Tibial nerve (tissue), 4 donors: ENCODE data around the gene SEMA6A. TPM values are rescaled to one million over a fixed set of nuclear protein-coding genes. Genes with fewer than 3 reads are reported as not detected.
A peak's percentile ranks its signal among the peaks of the same experiment; 100 is the strongest.

Source experiments
- DNase-seq, 2 donors: peaks; one replicate each; pipeline ENCODE4 v3.0.0-alpha.2; 2019; ENCODE audit warnings: low spot score in 2 of 2
- H3K27ac ChIP-seq, 4 donors: fragments of 200-600 bp; sonication (generic) in 3 of 4; one replicate each; pipeline ENCODE4 v1.5.1; 2017 to 2019; ENCODE audit warnings: mild to moderate bottlenecking in 1 of 4
- H3K27me3 ChIP-seq, 2 donors: fragments of 200-600 bp; sonication (generic) in 1 of 2; one replicate each; pipeline versions ENCODE4 v1.5.1 to v1.6.0; 2017 to 2019
- H3K36me3 ChIP-seq, 3 donors: fragments of 200-600 bp; sonication (generic); one replicate each; pipeline ENCODE4 v1.5.1; 2018 to 2019
- H3K4me1 ChIP-seq, 4 donors: fragments of 200-600 bp; sonication (generic) in 3 of 4; one replicate each; pipeline ENCODE4 v1.5.1; 2017 to 2019
- H3K4me3 ChIP-seq, 4 donors: fragments of 200-600 bp; sonication (generic) in 3 of 4; one replicate each; pipeline ENCODE4 v1.5.1; 2017 to 2019; ENCODE audit warnings: mild to moderate bottlenecking in 1 of 4, moderate library complexity in 1 of 4
- H3K9me3 ChIP-seq, 4 donors: fragments of 200-600 bp; sonication (generic) in 3 of 4; one replicate each; pipeline ENCODE4 v1.5.1; 2017 to 2019
- EP300 ChIP-seq, 2 donors: sonication (generic); formaldehyde crosslinking; IDR thresholded peaks; one replicate each; pipeline ENCODE4 v1.6.1; 2017; ENCODE audit warnings: antibody characterized with exemption in 2 of 2, mild to moderate bottlenecking in 1 of 2
- POLR2A ChIP-seq, 2 donors: fragments of 450-650 bp; IDR thresholded peaks; one replicate each; pipeline ENCODE4 v1.6.1; 2017; ENCODE audit warnings: antibody characterized with exemption in 2 of 2, mild to moderate bottlenecking in 2 of 2, moderate library complexity in 2 of 2
- WGBS, 2 donors: methylation state at CpG; one replicate each; pipeline ENCODE4 v1.1.5; 2018; 5-methylcytosine and 5-hydroxymethylcytosine counted together
- total RNA-seq, 4 donors: library from RNA; depleted of rRNA; stranded (reverse); fragments of >200 nt; gene quantifications; one replicate each; pipeline ENCODE4 v1.1.0, GENCODE V29; 2016
- TF ChIP-seq, protein P1 (sequence below), 5 experiments: fragments of 200-600 bp in 3 of 5; fragments of 450-650 bp in 2 of 5; sonication (generic) in 3 of 5; IDR thresholded peaks; one replicate each; pipeline ENCODE4 v1.5.1; 2016 to 2019; ENCODE audit warnings: antibody characterized with exemption in 5 of 5, mild to moderate bottlenecking in 3 of 5, moderate library complexity in 2 of 5

SEMA6A gene
- total RNA-seq, 4 donors from 2014 or later = 13.6 to 25.1 (median 21.4) TPM

DNA sequence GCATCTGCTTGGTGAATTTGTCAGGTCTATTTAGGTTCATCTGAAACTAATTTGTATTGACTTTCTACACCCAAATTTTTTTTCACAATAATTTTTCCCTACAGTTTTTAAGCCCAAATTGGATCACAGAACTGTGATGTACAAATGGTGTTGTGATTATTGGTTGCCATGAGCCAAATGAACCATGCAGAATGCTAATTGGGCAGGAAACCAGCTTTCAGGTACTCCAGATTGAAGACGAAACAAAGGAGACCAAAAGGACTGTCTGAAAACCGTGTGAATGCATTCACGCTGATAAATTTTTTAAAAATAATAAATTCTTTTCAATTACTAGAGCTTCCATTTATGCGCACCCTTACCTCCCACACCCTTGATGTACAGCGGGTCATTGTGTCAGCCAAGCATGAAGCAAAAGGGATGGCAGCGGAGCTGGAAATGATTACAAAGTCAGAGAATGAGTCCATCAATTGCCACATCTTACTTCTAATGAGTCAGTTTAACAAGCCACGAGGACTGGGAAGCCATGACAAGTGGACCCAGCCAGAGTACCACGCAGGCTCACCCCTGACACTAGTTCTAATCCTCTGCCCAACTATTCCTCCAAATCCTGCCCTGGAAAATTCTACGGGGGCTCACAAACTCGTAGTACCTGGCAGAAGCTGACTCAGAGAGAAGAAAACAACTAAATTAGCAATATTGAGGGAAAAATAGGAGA, 66.5 kb downstream of the SEMA6A start:
- no peak overlapping the region for H3K4me3 ChIP-seq
- WGBS, 2 donors = 81 to 85% methylated on average over 10 of the region's 10 CpGs
- no peaks in the 10 kb centered on the region for H3K27me3 ChIP-seq
- no peak for TF ChIP-seq POLR2A (IDR thresholded peaks at IDR 0.05)
- no peak for TF ChIP-seq EP300 (IDR thresholded peaks at IDR 0.05)
- TF ChIP-seq, protein P1, sequence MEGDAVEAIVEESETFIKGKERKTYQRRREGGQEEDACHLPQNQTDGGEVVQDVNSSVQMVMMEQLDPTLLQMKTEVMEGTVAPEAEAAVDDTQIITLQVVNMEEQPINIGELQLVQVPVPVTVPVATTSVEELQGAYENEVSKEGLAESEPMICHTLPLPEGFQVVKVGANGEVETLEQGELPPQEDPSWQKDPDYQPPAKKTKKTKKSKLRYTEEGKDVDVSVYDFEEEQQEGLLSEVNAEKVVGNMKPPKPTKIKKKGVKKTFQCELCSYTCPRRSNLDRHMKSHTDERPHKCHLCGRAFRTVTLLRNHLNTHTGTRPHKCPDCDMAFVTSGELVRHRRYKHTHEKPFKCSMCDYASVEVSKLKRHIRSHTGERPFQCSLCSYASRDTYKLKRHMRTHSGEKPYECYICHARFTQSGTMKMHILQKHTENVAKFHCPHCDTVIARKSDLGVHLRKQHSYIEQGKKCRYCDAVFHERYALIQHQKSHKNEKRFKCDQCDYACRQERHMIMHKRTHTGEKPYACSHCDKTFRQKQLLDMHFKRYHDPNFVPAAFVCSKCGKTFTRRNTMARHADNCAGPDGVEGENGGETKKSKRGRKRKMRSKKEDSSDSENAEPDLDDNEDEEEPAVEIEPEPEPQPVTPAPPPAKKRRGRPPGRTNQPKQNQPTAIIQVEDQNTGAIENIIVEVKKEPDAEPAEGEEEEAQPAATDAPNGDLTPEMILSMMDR (IDR thresholded peaks at IDR 0.05) = no peak
- peaks cover 0 to 19% (median 4%) of the 10 kb centered on the region in 4 donors for H3K4me1 ChIP-seq
- peak in 1 of 2 donors; percentile 7 for DNase-seq
- no peak overlapping the region for H3K27ac ChIP-seq
- H3K36me3 ChIP-seq = peaks cover 0 to 3% (median 0%) of the 10 kb centered on the region in 3 donors
- H3K9me3 ChIP-seq = no peaks in the 10 kb centered on the region

DNA sequence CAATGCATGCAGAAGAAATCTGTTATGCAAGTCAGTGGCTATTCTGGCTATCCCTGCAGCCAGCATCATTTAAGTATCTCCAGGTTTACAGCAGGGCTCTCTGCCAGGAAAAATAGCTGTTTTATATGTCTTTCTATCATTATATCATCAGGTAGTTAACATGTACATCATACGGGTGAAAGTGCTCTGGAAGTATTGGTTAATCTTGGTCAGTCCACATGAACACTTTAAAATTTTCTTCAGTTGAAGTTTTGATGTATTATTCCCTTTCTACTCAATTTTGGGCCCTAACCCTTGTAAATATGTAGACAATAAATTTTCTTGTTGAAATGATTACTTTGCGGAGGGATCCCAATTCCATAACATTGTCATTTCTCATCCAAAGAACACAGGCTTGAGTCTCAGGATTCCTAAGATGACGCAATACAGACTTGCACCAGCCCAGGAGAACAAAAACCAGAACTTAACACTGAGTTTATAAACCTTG, 67.5 kb downstream of the SEMA6A start:
- no peak for TF ChIP-seq EP300 (IDR thresholded peaks at IDR 0.05)
- TF ChIP-seq, protein P1 (IDR thresholded peaks at IDR 0.05) = no peak
- no peak for TF ChIP-seq POLR2A (IDR thresholded peaks at IDR 0.05)
- no peak for DNase-seq
- H3K27me3 ChIP-seq = no peaks in the 10 kb centered on the region
- H3K4me3 ChIP-seq = no peak overlapping the region
- H3K36me3 ChIP-seq = peaks cover 0 to 3% (median 0%) of the 10 kb centered on the region in 3 donors
- peaks cover 0 to 26% (median 4%) of the 10 kb centered on the region in 4 donors for H3K4me1 ChIP-seq
- 47 to 56% methylated on average over 3 of the region's 3 CpGs for WGBS, 2 donors
- H3K9me3 ChIP-seq = no peaks in the 10 kb centered on the region
- no peak overlapping the region for H3K27ac ChIP-seq

DNA sequence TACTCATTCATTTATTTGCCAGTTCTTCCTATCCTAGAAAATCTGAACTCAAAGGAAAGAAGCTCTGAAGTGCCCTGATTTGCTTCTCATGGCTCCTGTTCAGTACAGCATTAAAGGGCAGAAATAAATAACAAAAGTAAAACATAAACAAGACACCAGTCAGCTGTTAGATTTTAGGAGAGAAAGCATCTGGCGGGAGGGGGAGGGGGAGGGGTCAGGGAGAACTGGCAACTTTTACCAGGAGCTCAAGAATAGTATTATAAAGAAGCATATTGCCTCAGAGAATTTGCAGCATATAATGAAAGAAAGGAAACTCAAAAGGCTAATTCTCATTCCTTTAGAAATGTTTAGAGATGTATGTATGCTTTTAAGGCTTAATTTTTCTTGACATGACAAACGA, 68.1 kb downstream of the SEMA6A start:
- Histone ChIP-seq H3K27me3 (no peaks in the 10 kb centered on the region), H3K4me3 (no peak overlapping the region), H3K36me3 (peaks cover 0 to 3% (median 0%) of the 10 kb centered on the region in 3 donors), H3K4me1 (peaks cover 0 to 26% (median 4%) of the 10 kb centered on the region in 4 donors), H3K9me3 (no peaks in the 10 kb centered on the region), H3K27ac (no peak overlapping the region)
- 55 to 59% methylated on average over 2 of the region's 2 CpGs for WGBS, 2 donors
- DNase-seq = no peak
- TF ChIP-seq EP300 (IDR thresholded peaks at IDR 0.05) (no peak), POLR2A (IDR thresholded peaks at IDR 0.05) (no peak)
- TF ChIP-seq, protein P1 (IDR thresholded peaks at IDR 0.05) = no peak

DNA sequence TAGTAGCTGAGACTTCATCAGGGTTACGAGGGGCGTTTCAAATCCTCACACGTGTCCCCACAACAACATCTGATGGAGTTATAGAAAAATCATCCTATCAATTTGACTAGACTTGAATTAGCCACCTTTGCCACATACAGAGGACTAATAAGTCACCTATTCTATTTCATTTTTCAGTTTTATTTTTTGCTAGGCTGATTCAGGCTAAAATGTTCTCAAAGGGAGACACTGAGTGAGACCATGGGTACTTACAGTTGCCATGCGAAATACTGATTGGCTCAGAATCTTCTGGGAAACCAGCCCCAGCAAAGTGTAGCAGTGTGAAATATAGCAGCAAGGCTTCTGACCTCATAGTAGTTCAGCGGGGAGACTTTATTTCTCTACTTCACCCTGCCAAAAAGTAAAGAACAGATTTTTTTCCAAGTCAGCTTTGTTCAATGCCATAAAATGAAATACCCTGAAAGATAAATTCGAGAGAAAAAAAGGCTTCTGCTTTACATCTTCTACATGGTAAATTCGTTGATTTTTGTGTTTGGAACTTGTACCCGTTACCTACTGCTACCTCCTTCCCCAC, 69.9 kb downstream of the SEMA6A start:
- Histone ChIP-seq H3K27me3 (no peaks in the 10 kb centered on the region), H3K9me3 (no peaks in the 10 kb centered on the region), H3K4me3 (no peak overlapping the region), H3K36me3 (peaks cover 0 to 3% (median 0%) of the 10 kb centered on the region in 3 donors), H3K4me1 (peaks cover 0 to 21% (median 0%) of the 10 kb centered on the region in 4 donors), H3K27ac (no peak overlapping the region)
- 90% methylated on average over 8 of the region's 8 CpGs for WGBS, 2 donors
- no peak for DNase-seq
- TF ChIP-seq, protein P1 (IDR thresholded peaks at IDR 0.05) = no peak

DNA sequence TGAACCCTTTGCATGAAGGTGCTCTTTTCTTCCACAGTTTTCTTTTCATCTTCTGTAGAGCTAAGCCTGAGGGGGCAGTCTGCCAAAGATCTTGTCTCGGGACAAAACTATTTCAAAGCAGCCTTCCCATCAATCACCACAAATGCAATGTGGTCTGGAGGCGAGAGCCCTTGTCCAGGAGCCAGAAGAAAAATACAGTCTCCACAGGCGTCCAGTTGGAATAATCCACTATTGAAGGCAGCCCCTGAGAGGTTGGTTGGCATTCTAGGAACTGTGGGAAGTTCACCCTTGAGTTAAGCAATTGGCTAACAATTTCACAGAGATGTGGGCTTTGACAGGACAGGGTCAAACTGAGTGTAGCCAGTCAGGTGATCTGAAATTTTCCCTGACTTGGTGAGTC, 72.0 kb downstream of the SEMA6A start:
- WGBS, 2 donors = 24 to 29% methylated on average over 3 of the region's 3 CpGs

More for the DNA sequence above, 72.0 kb downstream of the SEMA6A start:
- peaks cover 0 to 32% (median 4%) of the 10 kb centered on the region in 4 donors for H3K4me1 ChIP-seq
- H3K9me3 ChIP-seq = no peaks in the 10 kb centered on the region
- TF ChIP-seq, protein P1 (IDR thresholded peaks at IDR 0.05) = no peak
- TF ChIP-seq POLR2A (IDR thresholded peaks at IDR 0.05) (no peak), EP300 (IDR thresholded peaks at IDR 0.05) (no peak)
- no peak overlapping the region for H3K4me3 ChIP-seq
- peak in 1 of 2 donors; percentile 8 for DNase-seq
- H3K27ac ChIP-seq = no peak overlapping the region
- H3K27me3 ChIP-seq = no peaks in the 10 kb centered on the region
- peaks cover 0 to 3% (median 0%) of the 10 kb centered on the region in 3 donors for H3K36me3 ChIP-seq
